NCI-H2029 (cell line): ENCODE measurements around the gene R3HDML.

Source experiments
- DNase-seq: peaks from one replicate; lab custom pipeline; 2025; lab: John Stamatoyannopoulos, UW

Gene R3HDML

DNA sequence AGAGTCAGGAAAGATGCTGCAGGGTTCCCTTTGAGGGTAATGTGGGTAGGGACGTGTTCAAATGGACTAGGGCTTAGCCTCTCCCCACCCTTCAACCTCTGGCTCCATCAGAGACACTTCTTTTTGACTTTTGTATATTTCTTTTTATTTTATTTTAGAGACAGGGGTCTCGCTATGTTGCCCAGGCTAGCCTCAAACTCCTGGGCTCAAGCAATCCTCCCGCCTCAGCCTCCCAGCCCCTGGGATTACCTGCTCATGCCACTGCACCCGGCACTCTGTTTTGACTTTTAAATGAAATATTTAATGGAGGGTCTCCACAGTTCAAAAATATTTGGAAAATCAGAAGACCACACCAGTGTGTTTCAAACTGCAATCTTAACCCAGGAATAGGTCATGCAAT is 27.2 kb downstream of the R3HDML start:
- DNase-seq: no peak

DNA sequence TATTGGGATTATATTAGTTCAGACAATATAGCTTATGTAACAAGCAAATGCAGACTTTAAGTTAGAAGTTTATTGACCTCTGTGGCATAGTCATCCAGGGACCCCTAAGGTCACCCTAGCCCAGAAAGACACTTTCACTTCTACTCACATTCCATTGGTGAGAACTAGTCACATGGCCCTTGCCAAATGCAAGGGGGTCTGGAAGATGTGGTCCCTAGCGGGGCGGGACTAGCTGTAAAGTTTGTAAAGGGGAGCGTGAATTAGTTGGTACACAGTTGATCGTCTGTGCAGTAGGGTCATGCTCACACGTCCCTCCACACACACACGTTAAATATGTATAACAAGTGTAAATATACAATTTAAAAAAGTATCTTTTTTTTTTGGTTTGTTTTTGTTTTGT is 27.9 kb downstream of the R3HDML start:
- DNase-seq: no peak

DNA sequence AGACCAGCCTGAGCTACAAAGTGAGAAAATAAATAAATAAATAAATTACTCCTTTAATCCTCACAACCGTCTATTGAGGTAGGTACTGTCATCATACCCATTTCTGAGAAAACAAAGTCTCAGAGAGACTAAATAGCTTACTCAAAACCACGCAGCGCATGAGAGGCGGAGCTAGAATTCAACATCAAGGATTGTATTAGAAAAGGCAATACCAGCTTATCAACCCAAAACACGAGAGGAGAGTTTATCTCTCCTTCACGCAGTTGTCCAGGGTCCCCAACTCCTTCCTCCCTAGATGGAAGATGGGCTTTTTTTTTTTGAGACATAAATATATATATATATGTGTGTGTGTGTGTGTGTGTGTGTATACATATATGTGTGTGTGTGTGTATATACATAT is 30.9 kb downstream of the R3HDML start:
- DNase-seq: no peak

DNA sequence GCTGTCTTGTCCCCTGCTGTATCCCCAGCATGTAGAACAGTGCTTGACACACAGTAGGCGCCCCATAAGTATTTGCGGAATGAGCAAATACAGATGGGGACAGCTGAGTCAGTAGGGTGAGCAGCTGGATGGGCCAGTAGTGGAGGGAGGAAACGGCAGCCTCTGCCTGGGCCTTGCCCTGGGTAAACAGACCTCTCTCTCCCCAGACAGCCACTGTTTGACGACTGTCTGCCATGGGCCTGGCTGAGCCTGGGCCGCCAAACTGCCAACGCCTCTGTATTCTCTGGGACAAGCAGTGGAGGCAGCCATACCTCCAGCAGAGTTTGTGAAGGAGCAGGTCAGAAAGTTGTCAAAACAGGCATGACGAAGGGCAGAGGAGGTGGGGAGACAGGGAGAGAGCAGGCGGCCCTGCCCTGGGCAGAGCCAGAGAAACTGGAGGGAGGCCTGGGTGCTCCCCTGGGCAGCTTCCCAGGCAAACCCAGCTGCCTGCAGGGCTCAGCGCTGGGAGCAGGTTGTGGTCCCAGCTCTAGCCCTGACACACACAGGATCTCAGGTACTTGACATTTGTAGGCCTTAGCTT is 33.9 kb downstream of the R3HDML start:
- no peak for DNase-seq

DNA sequence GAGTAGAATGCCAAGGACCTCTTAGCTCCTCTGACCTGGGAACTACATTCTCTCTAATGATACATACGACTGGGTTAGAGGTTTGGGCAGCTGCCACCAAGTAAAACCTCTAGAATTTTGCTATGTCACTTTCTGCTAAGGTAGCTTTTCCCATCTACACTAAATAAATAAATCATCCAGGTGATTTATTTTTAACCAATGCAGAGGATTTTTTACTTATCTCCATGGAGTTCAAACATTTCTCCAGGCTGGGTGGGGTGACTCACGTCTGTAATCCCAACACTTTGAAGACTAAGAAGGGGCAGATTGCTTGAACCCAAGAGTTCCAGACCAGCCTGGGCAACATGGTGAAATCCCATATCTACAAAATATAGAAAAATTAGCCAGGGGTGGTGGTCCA is 45.8 kb downstream of the R3HDML start:
- DNase-seq: no peak

DNA sequence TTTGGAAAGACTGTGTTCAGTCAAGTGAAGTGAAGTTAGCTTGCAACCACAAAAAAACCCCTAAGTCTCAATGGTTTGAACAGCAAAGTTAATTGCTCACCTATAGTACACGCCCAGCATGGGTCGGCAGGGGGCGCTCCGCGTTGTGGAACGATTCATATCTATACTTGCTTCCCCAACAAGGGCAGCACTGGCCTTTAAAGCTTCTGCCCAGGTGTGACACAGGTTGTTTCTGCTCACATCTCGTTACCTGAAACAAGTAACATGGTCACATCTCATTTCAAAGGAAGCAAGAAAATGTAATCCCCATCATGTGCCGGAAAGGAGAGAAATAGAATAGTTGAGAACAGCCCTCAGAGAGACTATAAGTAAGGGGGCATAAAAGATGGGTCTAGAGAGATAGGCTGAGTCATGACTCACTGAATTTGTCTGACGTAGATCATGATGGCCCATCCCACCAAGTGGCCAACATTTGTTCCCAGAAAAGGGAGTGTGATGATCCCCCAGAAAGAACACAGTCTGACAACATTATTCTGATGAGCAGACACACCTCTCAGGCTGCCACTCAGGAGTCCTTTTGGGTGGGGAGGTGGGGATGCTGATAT is 47.7 kb downstream of the R3HDML start:
- DNase-seq: peak; percentile 73

DNA sequence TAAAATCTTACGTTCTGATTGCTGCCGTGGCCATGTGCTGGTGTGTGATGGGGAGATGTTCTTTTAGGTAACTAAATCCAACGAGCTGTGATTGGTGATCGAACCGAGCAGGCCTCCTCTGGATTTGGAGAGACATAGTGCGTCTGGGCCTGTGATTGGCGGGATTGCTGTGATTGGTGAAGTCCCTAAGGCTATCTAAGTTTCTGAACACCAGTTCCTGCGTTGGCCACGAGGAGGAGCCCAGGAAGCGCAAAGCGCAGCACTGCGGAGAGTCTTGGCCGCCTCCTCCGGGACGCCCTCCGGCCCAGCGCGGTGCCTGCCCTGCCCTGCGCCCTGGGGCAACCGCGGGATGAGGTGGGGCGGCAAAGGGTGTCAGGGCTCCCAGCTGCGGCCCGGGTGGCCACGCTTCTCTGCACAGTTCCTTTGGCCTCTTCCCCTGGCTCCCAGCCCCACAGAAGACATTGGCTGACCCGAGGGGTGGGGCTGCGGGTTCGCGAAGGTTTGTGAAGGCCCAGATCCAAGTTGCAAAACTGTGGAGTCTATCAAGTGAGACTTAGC is 51.7 kb downstream of the R3HDML start:
- DNase-seq: peak; percentile 39

DNA sequence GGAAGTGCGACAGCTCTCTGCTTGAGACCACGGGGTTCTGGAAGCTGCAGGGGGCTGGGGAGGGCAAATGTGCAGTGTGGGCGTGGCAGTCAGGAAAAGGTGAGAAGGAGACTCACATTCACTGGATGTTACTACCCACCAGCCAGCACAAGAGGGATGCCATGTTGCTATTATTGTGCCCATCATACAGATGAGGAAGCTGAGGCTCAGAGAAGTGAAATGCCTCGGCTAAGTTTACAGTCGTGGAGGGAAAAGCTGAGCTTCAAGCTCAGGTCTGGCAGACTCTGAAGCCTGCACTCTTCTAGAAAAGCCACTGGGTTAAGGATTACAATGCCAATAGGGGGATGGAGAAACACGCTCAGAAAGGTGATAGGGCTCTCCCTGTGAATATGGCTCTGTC is 53.0 kb downstream of the R3HDML start:
- no peak for DNase-seq

DNA sequence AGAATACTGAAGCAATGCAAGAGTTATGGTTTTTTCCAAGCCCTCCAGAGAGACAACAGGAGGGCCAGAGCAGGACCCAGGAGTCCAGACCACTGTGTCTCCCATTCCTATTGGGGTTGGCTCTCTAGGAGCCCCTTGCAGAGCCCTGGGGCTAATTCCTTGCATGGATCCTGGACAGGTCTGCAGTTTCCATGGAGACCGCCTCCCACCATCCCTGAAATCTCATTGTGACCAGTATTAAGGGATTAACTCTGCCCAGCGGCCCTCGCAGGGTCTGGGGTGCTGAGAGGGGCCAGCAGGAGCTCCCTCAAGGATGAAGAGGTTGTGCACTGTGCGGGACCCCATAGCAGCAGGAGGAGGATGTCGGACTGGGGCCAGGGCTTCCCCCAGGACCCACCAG is 53.4 kb downstream of the R3HDML start:
- DNase-seq: no peak

DNA sequence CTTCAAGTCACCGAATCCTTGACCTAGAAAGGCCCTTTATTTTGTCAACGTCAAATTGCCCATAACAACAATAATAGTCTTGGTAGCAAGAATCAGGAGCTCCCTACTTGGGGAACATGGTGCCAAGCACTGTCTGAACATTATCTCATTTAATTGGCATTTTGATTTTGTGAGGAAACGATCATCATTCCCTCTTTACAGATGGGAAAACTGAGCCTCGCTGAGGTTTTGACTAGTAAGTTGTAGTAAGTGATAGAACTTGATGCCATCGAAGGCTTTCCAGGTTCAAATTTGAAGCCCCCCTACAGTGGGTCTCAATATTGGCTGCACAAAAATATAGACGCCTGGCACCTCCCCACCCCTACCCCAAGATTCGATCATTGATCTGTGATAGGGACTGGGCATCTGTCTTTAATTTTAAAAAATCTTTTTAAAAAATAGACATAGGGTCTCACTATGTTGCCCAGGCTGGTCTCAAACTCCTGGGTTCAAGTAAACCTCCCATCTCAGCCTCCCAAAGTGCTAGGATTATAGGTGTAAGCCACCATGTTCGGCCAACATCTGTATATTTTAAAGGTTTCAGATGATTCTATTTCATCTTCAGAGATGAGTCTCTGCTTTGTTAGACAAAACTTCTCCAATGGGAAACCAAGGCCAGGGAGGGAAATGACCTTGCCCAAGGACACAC is 55.4 kb downstream of the R3HDML start:
- DNase-seq: no peak

DNA sequence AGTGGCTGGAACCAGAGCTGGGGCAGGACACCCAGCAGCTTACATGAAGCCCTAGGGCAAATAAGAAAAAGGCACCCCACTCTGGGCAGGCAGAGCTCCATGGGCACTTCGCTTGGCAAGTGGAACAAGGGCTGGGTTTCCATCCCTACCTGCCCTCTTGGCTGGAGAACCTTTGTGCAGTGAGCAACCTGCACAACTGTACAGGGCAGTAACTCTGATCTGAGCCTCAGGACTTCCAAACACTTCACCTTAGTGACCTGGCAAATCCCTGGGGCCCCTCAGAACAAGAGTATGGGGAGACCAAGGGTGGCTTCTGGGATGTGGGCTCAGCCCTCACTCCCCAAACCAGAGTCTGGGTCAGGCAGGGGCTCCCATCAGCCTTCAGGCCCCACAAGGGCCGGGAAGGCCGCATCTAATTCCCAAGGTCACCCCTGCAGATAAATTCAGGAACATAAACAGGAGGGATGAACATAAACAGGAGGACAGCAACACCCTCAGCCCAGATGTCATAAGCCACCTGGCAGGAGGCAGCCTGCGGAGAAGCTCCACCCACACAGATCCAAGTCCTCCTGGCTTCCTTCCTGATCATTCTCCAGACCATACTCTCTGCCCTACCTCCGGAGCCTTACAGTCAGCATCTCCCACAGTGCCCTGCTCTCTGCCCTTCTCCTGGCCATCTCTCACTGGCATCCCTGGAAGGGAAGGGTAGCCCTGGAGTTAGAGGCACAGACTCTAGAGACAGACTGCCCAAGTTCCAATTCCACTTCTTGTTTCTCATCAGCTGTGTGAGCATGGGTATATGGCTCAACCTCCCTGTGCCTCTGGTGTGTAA is 56.1 kb downstream of the R3HDML start:
- no peak for DNase-seq

DNA sequence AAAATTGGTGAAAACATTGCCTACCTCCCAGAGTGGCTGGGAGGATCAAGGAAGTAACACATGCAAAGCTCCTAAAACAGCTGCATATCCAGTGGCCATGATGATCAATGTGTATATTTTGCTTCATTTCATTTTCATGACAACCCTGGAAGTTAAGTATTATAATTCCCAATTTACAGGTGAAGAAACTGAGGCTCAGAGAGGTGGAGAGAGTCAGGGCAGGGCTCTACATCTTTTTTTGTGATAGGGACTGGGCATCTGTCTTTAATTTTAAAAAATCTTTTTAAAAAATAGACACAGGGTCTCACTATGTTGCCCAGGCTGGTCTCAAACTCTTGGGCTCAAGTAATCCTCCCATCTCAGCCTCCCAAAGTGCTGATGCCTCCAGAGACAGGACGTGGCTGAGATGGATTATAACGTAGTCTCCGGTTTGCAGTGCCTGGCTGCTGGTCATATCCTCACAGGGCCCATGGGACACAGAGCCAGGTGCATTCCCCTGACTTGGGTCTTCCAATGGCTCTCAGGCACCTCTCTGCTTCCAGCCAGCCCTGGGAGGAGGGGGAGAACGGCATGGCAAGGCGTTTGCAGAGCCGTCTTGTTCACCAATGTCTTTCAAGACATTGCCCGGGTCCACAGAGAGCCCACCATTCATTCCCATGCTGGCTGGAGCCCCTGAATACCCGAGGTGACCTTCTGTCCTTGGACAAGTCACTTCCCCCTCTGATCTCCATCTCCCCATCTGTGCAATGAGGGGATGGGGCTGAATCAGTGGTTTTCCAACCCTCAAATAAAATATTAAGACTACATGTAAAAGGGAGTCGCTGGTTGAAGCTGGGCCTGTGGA is 57.0 kb downstream of the R3HDML start:
- no peak for DNase-seq

DNA sequence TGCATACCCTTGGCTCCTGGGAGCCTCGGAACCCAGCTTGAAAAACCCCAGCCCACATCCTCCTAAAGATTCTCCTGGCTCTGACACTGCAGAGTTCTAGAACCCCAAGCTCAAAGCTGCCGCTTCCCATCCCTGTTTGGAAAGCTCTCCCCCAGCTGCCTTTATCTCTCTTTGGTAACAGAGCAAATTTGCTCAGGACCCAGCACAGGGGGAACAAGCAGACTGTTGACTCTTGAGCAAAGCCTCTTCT is 57.5 kb downstream of the R3HDML start:
- DNase-seq: no peak

DNA sequence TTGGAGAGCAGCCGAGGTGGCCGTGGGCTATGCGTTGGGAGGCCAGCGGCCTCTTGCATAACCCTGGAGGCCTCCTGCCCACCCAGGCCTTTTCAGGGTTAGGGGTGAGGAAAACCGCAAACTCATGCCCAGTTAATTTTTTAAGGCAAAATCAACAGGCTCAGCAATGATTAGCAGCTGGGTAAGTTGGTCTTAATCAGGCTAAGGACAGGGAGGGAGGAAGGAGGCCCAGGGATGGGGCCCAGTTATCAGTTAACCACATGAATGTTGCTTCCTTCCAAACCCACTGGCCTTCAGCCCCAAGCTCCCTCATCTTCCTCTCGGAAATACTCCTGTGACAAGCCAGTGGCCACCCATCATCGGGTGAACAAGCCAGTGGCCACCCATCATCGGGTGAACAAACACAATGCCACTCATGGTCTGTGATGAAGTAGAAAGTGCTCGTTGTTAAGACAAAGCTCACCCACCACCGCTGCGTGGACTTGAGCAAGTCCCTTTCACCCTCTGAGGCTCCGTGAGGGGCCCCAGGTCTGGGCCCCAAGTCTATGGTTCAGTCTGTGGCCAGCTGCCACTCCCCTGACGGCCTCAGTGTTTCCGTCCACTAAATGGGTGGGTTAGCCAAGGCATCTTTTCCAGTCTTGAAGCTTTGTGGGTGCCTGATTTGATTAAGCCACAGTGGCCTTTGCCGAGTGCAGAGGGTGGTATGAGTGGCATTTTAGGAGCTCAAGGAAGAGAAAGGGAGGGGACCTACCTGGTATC is 58.0 kb downstream of the R3HDML start:
- DNase-seq: no peak

DNA sequence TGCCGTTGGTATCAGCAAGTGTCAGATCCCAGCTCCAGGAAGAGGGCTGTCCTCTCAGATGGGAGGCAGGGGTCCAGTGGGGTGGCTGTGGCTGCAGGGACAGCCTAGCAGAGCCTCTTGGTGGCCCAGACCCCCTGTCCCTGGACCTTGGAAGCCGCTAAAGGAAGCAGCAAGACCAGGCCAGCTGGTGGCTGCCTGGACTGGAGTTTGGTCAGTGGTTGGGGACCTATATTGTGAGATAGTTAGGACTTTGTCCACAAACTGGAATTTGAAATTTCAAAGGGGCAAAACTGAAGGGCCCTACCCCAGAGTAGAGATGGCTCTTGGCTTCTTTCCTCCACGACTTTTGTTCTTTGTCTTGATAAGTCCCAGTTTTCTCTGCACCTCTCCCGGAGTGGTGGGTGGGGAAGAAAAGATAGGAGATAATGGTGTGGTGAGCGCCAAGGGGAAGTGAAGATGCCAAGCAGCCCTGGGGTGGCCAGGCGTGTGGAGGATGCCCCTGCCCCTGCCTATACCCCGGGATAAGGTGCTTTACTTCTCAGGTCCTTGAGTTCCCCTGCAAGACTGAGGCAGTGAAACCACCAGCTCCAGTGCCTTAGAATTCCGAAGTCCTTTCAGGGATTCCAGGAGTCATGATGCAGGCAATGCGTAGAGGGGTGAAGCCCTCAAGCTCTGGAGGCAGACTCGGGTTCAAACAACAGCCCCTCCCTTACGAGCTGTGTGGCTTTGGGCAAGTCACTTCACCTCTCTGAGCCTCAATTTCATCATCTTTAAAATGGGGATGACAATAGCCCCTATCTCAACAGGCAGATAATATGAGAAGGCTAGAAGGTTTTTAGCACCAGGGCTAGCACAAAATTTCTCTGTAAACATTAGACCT is 58.9 kb downstream of the R3HDML start:
- DNase-seq: no peak

DNA sequence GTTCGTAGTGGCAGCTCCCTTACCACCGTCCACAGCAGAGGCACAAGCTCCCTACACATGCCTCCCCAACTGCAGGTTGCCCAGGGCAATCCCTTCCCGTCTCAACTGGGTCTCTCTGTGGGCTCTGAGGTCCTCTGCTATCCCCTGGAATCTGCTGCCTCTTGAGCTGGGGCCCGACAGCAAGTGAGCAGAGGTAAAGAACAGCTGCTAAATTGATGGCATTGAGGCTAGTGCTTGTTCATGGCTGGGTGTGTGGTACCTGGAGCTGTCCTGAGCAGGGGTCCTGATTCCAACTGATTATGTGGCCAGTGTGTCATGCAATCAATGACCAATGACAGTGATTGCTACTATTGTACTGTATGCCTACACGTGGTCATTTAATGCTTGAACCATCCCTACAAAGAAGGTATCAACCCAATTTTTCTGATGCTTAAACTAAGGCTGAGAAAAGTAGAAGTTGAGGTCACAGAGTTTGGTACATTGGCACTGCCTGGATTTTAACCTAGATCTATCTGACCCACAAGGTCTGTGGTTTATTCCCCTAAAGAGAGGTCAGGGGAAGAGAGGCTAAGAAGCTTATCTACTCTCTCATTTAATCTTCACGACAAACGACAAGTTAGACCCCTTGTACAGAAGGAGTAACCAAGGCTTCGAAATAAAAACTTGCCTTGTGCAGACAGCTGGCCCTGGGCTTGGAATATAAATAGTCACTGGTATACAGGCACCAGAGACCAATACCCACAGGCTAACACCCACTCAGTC is 59.7 kb downstream of the R3HDML start:
- DNase-seq: no peak

DNA sequence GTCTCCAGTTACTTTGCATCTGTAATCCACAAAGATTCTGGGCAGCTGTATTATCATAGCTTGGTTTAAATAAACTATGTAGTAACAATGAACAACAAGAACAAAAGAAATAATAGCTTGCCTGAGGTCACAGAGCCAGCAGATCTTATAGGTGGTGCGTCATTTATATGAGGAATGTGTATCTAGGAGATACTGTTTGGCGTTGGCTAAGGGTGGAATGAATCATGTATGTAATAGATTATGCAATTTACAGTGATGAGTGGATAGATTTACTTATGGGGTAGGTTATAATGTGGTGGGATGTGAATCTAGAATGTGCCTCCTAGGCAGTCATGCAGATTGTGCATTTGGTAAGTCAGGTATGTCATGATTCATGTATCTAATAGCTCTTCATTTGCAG is 61.5 kb downstream of the R3HDML start:
- no peak for DNase-seq

DNA sequence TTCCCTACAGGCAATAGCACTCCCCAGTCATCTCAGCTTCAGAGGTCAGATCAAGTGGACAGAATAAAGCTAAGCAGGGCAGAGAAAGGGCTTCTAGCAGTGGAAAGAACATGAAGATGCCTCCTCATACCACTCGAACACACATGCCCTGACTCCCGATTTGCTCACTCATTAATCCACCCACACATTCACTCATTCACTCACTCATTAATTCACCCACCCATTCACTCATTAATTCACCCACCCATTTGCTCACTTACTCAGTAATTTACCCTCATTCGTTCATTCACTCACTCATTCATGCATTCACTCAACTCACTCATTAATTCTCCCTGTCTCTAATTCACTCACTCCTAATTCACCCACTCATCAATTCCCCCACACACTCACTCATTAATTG is 62.6 kb downstream of the R3HDML start:
- no peak for DNase-seq

DNA sequence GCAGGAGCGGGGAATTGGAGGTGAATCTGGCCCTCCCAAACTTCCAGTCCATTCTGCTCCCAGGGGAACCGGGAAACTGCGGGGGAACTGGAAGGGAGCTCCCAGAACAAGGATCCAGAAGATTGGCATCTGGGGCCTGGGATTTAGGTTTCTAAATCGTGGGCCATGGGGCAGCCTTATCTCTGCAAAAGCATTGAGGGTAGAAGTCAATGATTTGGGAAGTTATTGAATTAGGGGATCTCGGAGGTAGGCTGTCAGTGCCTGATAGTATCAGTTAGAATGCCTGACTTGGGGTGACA is 63.8 kb downstream of the R3HDML start:
- DNase-seq: no peak
